GM23338 (cell line): ENCODE measurements around the gene GAB2. TPM values are rescaled to one million over a fixed set of nuclear protein-coding genes. Genes with fewer than 3 reads are reported as not detected.

ENCODE experiments used
- ATAC-seq: fragments of 200-7000 bp; cut with Tn5 transposase; 3 replicates; pipeline ENCODE4 v1.9.1; 2020
- DNase-seq: peaks from one replicate; pipeline ENCODE4 v3.0.0-alpha.2; 2015; ENCODE audit warnings: low spot score
- H2AFZ ChIP-seq: fragments of 200-600 bp; sonication (generic); 2 replicates; pipeline ENCODE4 v1.8.0; 2016; ENCODE audit warnings: antibody characterized with exemption, mild to moderate bottlenecking, moderate library complexity
- H3F3A ChIP-seq: fragments of 200-600 bp; sonication (generic); replicated peaks from 2 replicates; pipeline ENCODE4 v1.8.0; 2017; ENCODE audit warnings: antibody characterized with exemption, mixed run types, low read depth
- H3K27ac ChIP-seq: fragments of 200-600 bp; sonication (generic); 2 replicates; pipeline ENCODE4 v1.6.1; 2016; ENCODE audit warnings: low read depth
- H3K27me3 ChIP-seq: fragments of 200-600 bp; sonication (generic); 2 replicates; pipeline ENCODE4 v1.8.0; 2016; ENCODE audit warnings: mild to moderate bottlenecking, mixed run types, moderate library complexity; ENCODE audit not compliant: insufficient read depth
- H3K36me3 ChIP-seq: fragments of 200-600 bp; sonication (generic); 2 replicates; pipeline ENCODE4 v1.8.0; 2016; ENCODE audit warnings: mild to moderate bottlenecking; ENCODE audit not compliant: insufficient read depth
- H3K4me1 ChIP-seq: fragments of 200-600 bp; sonication (generic); 2 replicates; pipeline ENCODE4 v1.8.0; 2016; ENCODE audit warnings: mild to moderate bottlenecking, moderate library complexity; ENCODE audit not compliant: insufficient read depth
- H3K4me2 ChIP-seq: fragments of 200-600 bp; sonication (generic); 2 replicates; pipeline ENCODE4 v1.7.1; 2017; ENCODE audit warnings: mixed run types
- H3K4me3 ChIP-seq: fragments of 200-600 bp; sonication (generic); 2 replicates; pipeline ENCODE4 v1.6.1; 2016; ENCODE audit warnings: mixed run types
- H3K79me2 ChIP-seq: fragments of 200-600 bp; sonication (generic); replicated peaks from 2 replicates; pipeline ENCODE4 v1.8.0; 2017; ENCODE audit warnings: mild to moderate bottlenecking; ENCODE audit not compliant: insufficient read depth
- H3K9me2 ChIP-seq: fragments of 200-600 bp; sonication (generic); 2 replicates; pipeline ENCODE4 v1.8.0; 2017; ENCODE audit not compliant: insufficient read depth
- H4K20me1 ChIP-seq: fragments of 200-600 bp; sonication (generic); replicated peaks from 2 replicates; pipeline ENCODE4 v1.8.0; 2017; ENCODE audit warnings: mild to moderate bottlenecking; ENCODE audit not compliant: insufficient read depth
- H3K27ac Mint-ChIP-seq: 2 replicates; pipeline ENCODE4 v1.8.0; 2020; ENCODE audit warnings: inconsistent platforms, mild to moderate bottlenecking, moderate library complexity, mixed read lengths
- H3K27me3 Mint-ChIP-seq: 3 replicates; pipeline ENCODE4 v1.8.0; 2022; ENCODE audit warnings: low read depth, mild to moderate bottlenecking, moderate library complexity, mixed read lengths, inconsistent platforms; ENCODE audit not compliant: insufficient read depth, poor library complexity
- H3K36me3 Mint-ChIP-seq: 3 replicates; pipeline ENCODE4 v1.8.0; 2021; ENCODE audit warnings: low read depth, mild to moderate bottlenecking, inconsistent platforms, moderate library complexity, mixed read lengths
- H3K4me1 Mint-ChIP-seq: 3 replicates; pipeline ENCODE4 v1.8.0; 2020; ENCODE audit warnings: mild to moderate bottlenecking, inconsistent platforms, mixed read lengths
- H3K4me3 Mint-ChIP-seq: 3 replicates; pipeline ENCODE4 v1.8.0; 2021; ENCODE audit warnings: moderate library complexity, mild to moderate bottlenecking, inconsistent platforms, mixed read lengths
- H3K9me3 Mint-ChIP-seq: 3 replicates; pipeline ENCODE4 v1.8.0; 2020; ENCODE audit warnings: moderate library complexity, mild to moderate bottlenecking, inconsistent platforms, mixed read lengths
- CREB1 ChIP-seq: fragments of 250-450 bp; sonication (Bioruptor Pico); IDR thresholded peaks from 2 replicates; pipeline ENCODE4 v1.5.0; 2020; ENCODE audit warnings: low read depth, mild to moderate bottlenecking, moderate library complexity
- CTCF ChIP-seq, 2 experiments: fragments of 200-600 bp in 1 of 2; sonication (generic) in 1 of 2; conservative IDR thresholded peaks; 2 replicates each; pipeline versions ENCODE4 v1.5.1 to v1.6.1; 2016 to 2017; ENCODE audit warnings: antibody characterized with exemption in 2 of 2, low read depth in 2 of 2, mild to moderate bottlenecking in 2 of 2, moderate library complexity in 1 of 2
- EZH2 ChIP-seq: fragments of 200-600 bp; sonication (generic); IDR thresholded peaks from one replicate; pipeline ENCODE4 v1.8.0; 2017; ENCODE audit warnings: antibody characterized with exemption, mild to moderate bottlenecking, low read depth; ENCODE audit not compliant: unreplicated experiment
- EZH2phosphoT487 ChIP-seq: fragments of 200-600 bp; sonication (generic); IDR thresholded peaks from one replicate; pipeline ENCODE4 v1.8.1; 2018; ENCODE audit warnings: antibody characterized with exemption; ENCODE audit not compliant: unreplicated experiment
- POLR2AphosphoS5 ChIP-seq: IDR thresholded peaks from 2 replicates; pipeline ENCODE4 v1.6.1; 2016; ENCODE audit warnings: antibody characterized with exemption, low read depth
- REST ChIP-seq: IDR thresholded peaks from one replicate; pipeline ENCODE4 v1.6.1; 2018; ENCODE audit warnings: antibody characterized with exemption; ENCODE audit not compliant: unreplicated experiment
- STAT1 ChIP-seq: IDR thresholded peaks from one replicate; pipeline ENCODE4 v1.6.1; 2016; ENCODE audit warnings: antibody characterized with exemption; ENCODE audit not compliant: unreplicated experiment
- ZNF462 ChIP-seq: fragments of 250-450 bp; sonication (Bioruptor Pico); IDR thresholded peaks from 2 replicates; pipeline ENCODE4 v1.5.0; 2020; ENCODE audit warnings: mild to moderate bottlenecking, moderate library complexity
- polyA plus RNA-seq: library from polyadenylated mRNA; unstranded; fragments of >200 nt; fragmentation: Nextera tagmentation; extraction: Ambion mirVana; gene quantifications from 2 replicates; pipeline ENCODE4 v1.2.1, GENCODE V29; 2016
- total RNA-seq: library from RNA; depleted of rRNA; stranded (reverse); fragments of >200 nt; shearing (Covaris generic); gene quantifications from 2 replicates; pipeline ENCODE4 v1.2.3, GENCODE V29; 2014

GAB2 gene
- total and polyA plus RNA-seq, 2 experiments from 2014 or later, result 2.0 to 10.8 TPM

GRCh38 chr11:78197816-78198215 lies 219.8 kb downstream of the GAB2 start (continued):
- TF ChIP-seq CTCF (conservative IDR thresholded peaks at IDR 0.05; ENCODE audit: low read depth in 2 of 2) (no peak), EZH2phosphoT487 (no peak), ZNF462 (CRISPR knock-in tag) (no peak), POLR2AphosphoS5 (no peak)

GRCh38 chr11:78196661-78197091 lies 220.9 kb downstream of the GAB2 start:
- no peak overlapping the region for H3K4me3 Mint-ChIP-seq
- H2AFZ ChIP-seq, result no peak overlapping the region
- no peak for TF ChIP-seq POLR2AphosphoS5
- TF ChIP-seq STAT1, result no peak
- TF ChIP-seq EZH2, result no peak
- no peak; a peak in 1 of 4 replicates for TF ChIP-seq CTCF (conservative IDR thresholded peaks at IDR 0.05; ENCODE audit: low read depth in 2 of 2)
- TF ChIP-seq REST, result no peak
- no peak for TF ChIP-seq CREB1 (CRISPR knock-in tag)

More at GRCh38 chr11:78196661-78197091, 220.9 kb downstream of the GAB2 start:
- H3K4me3 ChIP-seq, result no peak overlapping the region
- Mint-ChIP-seq H3K36me3 (peaks cover 8% of the 10 kb centered on the region; the same call in 2 of the 3 replicates), H3K4me1 (peaks cover 2% of the 10 kb centered on the region), H3K27me3 (peaks cover 9% of the 10 kb centered on the region), H3K9me3 (no peaks in the 10 kb centered on the region), H3K27ac (no peak overlapping the region)
- no peaks in the 10 kb centered on the region for H3K36me3 ChIP-seq
- no peak overlapping the region for H3K4me2 ChIP-seq
- H3K27me3 ChIP-seq, result no peaks in the 10 kb centered on the region
- no peaks in the 10 kb centered on the region for H3K9me2 ChIP-seq
- ATAC-seq, result no peak
- H4K20me1 ChIP-seq, result no peaks in the 10 kb centered on the region
- no peaks in the 10 kb centered on the region for H3K79me2 ChIP-seq
- H3K4me1 ChIP-seq, result no peaks in the 10 kb centered on the region
- no peak overlapping the region for H3K27ac ChIP-seq
- no peaks in the 10 kb centered on the region for H3F3A ChIP-seq
- DNase-seq, result no peak
